HG02870 (cell line): ENCODE measurements around the gene SEPTIN3.
"Not testable (repeated sequence)": the region's sequence is repeated elsewhere in the genome, so short reads cannot be mapped to it uniquely, and the experiment has no call there.

Experiments used
- ATAC-seq: cut with Tn5 transposase; IDR thresholded peaks from one replicate; pipeline ENCODE4 v1.9.1; 2021; ENCODE audit warnings: mild to moderate bottlenecking, moderate library complexity; ENCODE audit not compliant: unreplicated experiment

Gene SEPTIN3

DNA sequence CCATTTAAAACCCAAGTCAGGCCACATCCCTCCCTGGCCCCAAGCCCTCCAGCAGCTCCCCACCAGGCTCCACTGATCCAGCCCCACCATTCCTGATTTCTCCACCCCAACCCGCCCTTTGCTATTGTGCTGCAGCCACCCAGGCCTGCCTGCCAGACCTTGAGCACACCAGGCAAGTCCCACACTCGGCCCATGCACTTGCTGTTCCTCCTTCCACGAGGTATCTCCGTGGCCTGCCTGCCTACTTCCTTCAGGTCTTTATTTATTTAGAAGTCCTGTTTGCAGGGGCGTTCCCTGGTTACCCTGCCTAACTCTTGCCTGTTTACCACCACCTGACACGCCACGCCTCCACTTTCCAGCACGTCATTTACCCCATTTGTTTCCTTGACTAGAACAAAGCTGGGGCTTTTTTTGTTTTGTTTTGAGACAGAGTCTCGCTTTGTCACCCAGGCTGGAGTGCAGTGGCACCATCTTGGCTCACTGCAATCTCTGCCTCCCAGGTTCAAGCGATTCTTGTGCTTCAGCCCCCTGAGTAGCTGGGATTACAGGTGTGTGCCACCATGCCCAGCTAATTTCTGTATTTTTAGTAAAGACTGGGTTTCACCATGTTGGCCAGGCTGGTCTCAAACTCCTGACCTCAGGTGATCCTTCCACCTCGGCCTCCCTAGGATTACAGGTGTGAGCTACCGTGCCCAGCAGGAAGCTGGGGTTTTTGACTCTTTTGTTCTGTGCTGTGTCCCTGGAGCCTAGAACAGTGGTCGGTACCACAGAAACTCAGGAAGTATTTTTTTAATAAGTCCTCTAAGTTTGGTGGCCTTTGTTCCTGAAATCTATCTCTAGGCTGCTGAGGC, 29.0 kb upstream of the SEPTIN3 start:
- ATAC-seq: peak; percentile 53

DNA sequence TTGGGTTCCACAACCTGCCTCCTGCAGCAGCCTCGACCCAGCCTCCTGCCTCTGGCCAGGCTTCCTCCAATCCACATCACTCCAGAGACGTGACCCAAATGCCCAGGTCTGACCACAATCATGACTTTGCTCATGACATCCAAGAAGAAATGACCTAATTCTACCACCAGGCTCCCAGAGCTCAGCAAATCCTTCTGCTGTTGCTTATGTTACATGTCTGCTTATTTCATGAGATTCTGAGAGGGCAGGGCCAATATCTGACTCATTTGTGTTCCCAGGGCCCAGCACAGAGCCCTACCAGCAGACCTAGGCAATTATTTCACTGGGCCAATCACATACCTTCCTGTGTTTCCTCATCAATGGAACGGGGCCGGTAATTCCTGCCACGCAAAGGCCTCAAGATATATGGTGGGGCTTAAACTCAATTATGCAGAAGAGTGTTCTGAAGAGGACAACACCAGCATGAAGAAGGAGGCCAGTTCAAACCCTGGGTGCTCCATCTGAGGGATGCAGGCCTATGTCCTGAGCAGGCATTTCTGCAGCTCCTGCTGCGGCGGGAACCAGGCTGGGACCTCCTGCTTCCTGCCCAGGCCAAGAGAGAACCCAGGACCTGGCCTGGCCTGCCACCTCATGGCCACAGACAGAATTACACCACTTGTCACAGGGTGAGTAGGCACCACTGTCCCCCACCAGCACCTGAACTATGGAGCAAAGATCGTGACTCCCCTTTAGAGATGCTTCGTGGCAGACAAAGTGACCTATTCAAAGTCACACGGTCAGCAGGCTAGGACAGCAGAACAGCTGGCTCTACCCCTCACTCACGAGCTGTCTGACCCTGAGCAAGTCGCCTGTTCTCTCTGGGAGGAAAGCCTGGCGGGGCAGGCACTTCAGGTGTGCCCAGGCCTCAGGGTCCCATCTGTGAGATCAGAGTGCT, 28.1 kb upstream of the SEPTIN3 start:
- peak; percentile 35 for ATAC-seq

DNA sequence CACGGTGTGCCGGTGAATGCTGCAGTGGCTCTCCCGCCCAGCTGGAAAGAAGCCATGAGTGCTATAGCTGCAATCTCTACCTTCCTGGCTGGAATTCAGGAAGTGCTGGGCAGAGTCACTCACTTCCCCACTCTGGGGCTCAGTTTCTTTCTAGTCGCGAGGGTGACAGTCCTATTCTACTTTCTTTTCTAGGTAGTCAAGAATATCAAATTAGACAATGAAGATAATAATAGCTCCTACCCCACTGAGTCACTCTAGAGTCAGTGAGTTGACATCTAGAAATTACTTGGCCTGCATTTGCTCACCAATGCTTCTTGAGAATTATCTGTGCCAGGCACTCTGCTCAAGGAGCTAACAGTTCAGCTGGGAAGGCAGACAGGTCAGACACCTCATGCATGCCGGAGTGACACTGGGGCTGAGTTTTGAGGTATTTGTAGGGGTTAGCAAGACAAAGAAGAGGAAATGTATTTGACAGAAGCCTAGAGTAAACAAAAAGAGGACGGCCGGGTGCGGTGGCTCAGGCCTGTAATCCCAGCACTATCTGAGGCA, 25.5 kb upstream of the SEPTIN3 start:
- no peak for ATAC-seq

DNA sequence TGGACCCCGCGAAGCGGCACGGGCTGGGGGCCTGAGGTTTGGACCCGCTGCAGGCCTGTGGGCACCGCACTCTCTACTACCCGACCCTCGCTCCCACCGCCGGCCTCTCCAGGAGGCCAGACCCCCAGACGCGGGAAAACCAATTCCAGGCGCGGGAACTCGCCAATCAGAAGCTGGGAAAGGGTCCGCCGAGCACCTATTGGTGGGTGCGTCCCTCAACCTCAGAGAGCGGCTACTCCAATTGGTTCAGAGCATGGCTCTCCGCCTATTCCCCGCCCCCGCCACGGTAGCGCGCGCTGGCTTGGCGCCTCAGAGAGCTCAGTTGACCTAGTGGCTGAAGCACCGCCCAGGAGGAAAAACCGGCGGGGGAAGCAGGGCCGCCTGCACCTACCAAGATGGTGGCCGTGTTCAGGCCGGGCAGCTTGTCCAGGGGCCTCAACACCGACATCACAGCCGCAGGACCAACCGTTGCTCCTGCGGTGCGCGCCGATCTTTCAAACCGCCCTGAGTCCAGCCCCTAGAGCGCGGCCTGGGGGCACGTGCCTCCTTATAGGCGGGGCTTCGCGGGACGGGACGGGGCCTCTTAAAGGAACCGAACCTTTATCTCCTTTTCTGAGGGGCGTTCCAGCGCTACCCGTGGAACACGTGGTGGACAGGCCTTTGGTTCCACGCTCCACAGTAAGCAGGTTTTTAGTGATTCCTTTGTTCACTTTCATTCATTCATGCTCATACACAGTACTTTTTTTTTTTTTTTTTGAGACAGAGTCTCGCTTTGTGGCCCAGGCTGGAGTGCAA, 22.4 kb upstream of the SEPTIN3 start, which contains the start of gene CENPM:
Gene CENPM (minus strand): TSS at position 524 of the 795 bp plus-strand sequence. CDS start 76 bp downstream, at position 448.
- peak; percentile 79 for ATAC-seq

DNA sequence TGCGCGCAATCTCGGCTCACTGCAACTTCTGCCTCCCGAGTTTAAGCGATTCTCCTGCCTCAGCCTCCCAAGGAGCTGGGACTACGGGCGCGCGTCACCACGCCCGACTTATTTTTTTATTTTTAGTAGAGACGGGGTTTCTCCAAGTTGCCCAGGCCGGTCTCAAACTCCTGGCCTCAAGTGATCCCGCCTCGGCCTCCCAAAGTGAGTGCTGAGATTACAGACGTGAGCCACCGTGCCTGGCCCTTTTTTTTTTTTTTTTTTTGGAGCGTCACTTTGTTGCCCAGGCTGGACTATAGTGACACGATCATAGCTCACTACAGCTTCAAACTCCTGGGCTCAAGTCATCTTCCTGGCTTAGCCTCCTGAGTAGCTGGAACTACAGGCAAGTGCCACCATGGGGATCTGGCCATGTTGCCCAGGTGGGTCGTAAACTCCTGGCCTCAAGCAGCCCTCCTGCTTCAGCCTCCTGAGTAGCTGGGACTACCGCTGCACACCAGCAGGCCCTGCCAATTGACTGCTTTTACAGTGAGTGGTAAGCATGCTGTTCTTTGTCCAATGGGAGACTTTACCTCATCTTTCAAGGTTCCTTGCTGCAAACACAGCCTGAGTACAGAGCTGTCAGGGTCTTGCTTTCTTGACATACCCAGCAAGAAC, 21.7 kb upstream of the SEPTIN3 start:
- no peak for ATAC-seq

DNA sequence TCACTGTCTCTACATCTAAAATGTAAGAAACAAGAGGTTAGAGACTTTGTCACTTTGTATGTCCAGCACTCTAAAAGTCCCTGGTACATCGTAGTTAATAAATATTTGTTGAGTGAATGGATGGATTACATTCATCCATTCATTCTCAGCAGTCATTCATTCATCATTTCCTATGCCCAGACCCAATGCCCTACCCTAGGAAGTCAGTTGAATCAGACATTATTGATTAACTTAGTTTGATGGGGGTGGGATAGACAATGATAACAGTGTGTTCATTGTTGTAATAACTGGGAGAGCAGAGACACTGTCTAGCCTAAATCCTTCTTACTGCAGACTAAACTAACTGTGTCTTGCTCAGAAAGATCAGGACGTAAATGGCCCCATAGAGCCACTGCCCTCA, 21.1 kb upstream of the SEPTIN3 start:
- ATAC-seq: no peak

DNA sequence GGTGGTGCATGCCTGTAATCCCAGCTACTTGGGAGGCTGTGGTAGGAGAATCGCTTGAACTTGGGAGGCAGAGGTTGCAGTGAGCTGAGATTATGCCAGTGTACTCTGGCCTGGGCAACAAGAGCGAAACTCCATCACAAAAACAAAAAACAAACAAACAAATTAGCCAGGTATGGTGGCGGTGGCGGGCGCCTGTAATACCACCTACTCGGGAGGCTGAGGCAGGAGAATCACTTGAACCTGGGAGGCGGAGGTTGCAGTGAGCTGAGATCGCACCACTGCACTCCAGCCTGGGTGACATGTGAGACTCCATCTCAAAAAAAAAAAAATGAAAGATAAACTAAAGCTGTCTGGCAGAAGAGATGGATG, 20.3 kb upstream of the SEPTIN3 start:
- ATAC-seq: not testable (repeated sequence)

DNA sequence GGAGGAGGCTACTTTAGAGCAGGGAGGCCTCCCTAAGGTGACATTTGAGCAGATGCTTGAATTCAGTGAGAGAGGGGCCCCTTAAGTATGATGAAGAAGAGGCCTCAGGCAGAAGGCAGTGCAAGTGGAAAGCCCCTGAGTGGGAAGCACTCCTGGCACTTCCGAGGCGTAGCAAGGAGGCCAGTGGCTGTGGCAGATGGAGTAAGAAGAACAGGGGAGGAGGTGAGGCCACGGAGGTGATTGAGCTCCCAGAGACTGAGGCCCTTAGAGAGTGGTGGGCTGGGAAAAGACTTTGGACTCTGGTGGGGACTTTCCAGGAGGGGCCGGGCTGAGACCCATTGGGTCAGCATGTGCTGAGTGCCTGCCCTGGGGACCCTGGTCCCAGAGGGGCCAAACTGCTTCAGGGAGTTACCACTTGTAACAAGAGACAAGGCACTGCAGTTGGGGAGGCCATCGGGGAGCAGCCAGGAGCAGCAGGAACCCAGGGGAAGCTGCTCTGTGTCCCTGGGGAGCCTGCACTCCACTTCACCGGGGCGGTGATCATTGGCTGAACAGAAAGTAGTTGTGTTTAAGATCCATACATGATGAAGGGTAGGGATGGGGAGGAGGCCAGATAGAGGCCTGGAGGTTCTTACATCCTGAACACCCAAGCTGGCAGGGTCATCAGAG, 19.8 kb upstream of the SEPTIN3 start:
- no peak for ATAC-seq

DNA sequence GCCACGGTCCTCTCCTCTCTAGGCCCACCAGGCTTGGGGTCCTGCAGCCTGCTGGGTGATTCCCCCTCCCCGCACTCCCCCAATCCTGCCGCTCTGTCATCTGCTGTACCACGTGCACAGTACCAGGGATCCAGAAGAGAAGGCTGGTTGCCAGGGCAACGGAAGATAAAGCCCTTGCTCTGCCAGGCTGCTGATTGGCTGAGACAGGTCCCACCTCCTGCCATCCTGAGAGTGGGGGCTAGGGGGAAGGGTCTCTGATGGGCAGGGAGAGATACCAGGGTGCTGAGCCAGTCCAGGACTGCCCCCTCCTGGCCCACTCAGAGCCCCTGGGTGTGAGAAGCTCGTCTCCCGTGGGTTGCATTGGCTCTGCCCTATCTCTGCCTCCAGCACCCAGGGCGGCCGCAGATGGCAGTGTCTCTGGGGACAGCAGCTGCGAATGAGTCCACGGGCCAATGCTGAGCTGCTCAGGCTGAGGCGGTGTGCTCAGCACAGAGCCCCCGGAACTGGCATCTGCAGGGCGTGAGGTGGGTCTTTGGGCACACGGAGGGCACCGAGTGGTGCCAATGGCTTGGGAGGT, 17.3 kb upstream of the SEPTIN3 start, which contains the start of gene SMIM45:
Gene SMIM45 (plus strand): TSS at position 253 of the 577 bp plus-strand sequence.
- no peak for ATAC-seq

DNA sequence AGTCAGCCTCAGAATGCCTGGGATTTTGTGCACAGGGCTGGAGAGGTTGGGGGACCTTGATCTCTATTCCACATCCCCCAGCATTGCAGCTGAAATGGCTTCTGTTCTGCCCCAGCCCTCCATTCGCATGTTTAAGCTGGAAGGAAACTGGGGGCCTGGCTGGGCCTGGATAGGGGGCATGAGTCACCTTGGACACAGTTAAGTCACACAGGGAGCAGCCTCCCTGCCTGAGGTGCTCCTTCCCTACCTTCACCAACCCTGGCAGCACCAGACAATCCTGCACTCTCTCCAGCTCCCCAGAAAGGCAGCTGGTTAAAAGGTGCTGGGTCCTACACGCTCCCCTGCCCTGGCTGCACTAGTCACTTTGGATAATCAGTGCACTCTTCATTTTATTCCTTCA, 16.5 kb upstream of the SEPTIN3 start:
- no peak for ATAC-seq

DNA sequence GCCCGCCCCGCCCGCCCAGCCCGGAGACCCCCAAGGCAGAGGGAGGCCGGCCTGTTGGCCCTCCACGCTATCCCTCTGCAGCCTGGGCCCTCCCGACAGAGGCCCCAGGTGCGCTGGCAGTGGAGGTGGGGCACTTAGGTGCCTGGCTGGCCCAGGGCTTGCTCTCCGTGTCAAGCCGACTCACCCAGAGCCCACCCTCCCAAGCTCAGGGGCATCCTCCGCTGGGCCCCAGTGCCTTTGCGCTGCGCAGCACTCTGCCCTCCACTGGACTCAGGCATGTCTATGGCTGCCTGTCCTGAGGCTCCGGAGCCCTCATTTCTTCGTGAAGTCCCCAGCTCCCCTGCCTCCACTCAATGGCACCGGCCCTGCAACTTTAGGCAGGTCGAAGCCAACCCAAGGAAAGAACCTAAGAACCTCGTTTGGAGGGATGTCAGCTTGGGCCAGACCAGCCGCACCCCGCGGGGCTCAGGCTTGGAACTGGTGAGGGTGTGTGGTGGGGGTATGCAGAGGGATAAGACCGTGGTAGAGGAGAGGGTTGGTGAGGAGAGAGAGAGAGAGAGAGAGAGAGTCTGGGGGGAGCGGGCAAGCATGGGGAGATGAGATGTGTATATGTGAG, 11.2 kb upstream of the SEPTIN3 start:
- ATAC-seq: no peak

DNA sequence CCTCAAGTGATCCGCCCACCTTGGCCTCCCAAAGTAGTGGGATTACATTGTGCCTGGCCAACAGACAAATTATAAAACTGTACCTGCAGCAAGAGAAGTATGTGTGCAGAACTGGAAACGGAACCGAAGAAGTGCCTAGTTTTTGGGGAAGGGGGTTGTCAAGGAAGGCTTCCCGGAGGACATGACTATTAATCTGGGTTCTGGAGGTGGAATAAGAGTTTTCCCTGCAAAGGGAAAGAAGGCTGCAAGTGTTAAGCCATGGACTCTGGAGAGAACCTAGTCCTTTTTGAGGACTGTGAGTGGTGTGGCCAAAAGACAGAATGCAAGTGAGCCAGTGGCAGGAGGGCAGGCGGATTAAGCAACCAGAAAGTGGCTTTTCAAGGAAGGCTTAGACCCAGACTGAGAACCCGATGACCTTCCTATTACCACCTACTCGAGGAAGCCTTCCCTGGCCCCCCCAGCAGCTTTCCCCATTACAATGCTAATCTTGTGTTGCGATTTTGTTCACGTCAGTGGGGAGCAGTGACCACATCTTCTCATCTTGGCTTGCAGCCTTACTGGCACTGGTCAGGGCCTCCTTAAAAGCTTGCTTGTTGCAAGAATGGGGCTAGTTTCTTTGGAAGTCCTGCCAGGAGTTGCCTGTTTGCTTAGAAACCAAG, 5.7 kb upstream of the SEPTIN3 start:
- no peak for ATAC-seq

DNA sequence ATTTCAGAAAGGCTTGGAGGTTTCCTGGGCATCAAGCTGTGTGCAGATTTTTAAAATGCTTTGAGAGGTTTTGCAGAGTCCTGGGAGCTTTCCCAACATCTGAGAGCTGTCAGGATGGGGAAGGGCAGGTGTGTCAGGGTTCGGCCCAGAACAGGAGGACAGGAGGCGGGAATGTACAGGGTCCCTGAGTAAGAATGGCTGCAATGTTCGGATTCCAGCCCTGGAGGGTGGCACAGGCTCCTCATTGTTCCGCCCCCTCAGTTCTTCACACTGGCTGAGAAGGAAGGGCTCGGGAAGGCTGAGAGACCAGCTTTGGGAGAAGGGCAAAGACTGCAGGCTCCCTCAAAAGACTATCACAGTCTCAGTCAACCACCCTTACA, 5.1 kb upstream of the SEPTIN3 start:
- no peak for ATAC-seq

DNA sequence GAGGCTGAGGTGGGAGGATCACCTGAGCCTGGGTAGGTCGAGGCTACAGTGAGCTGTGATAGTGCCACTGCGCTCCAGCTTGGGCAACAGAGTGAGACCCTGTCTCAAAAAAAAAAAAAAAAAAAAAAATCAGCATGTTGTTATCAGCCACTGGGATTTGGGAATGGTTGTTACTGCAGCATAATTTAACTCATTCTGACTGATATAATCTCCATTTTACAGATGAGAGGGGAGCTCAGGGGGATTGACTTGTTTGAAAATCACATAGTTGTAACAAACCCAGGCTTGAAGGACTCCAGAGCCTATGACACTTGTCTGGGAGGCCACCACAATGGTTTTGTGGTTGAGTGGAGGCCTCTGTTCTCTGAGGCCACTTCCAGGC, 3.0 kb upstream of the SEPTIN3 start:
- ATAC-seq: no peak

DNA sequence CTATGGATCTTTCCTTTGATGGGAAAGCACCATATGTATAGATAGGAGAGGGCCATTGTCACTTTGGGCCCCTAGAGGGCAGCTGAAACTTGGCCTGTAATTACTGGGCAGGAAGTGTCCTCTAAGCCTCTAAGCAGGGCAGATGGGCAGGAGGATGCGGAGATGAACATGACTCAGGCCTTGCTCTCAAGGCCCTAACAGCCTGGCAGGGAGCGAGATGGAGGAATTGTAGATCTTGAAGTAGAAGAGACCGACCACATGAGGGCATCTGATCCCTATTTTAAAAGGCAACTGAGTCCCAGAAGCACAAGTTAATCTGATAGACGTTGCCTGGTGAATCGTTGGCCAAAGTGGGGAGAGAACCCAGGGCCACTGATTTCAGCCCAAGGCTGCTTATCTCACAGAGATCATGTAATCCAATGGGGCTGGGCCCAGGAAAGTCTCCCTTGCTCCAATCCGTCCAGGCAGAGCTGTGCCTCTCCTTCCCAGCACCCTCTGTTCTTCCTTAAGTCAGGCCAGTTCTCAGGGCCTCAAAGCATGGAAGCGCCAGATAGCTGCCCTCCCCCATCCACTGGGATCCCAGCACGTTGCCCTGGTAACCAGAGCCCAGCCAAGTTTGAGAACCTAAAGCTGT, 2.5 kb upstream of the SEPTIN3 start:
- ATAC-seq: no peak

DNA sequence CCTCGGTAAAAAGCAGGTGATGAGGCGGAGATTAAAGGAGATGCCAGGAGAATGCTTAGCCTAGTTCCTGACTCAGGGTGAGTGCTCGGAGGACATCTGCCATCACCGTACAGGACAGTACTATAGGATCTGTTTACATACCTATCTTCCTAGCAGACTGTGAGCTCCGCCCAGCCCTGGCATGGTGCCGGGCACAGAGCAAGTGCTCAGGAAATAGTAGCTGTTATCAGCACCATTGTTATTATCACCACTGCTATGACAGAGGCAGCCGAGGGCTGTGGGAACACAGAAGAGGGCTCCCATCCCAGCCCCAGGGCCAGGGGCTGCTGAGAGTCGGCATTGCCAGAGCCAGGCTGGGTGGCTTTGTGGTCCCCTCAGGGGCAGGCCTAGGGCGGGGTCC, 642 bp upstream of the SEPTIN3 start:
- no peak for ATAC-seq

DNA sequence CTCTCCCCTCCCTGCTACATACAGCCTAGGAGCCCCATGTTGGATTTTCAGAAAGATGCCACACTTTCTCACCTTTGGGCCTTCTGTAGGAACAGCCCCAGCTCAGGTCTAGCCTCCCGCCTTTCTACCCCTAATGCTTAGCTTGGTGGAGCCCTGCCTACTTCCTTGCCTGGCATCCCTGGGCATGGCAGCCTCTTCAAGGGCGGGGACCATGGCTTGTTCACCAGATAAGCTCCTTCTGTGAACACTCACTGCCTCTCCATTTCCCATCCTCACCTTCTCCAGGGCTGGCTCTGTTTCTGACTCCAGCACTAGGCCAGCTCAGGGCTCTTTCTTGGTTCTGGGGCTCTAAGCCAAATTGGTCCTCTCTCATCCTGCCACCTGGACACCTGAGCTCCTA, 1.4 kb downstream of the SEPTIN3 start:
- no peak for ATAC-seq

DNA sequence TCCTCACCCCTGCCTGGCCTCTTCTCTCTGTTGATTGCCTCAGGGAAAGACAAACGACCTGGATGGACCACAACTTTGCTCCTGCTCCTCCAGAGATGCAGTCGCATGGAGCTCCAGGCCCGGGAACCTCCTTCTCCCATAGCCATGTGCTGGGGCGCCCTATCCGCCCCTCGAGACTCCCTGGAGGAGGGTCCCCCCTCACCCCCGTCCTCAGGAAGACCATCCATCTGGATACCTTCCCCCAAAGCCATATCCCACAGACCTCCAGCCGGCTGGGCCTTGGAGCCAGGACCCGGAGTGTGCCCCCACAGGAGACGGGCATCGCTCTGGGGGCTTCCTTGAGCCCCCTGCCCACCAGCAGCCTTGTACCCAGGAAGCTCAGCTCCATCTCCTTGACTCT, 2.2 kb downstream of the SEPTIN3 start:
- ATAC-seq: no peak
